ENCODE measurements around the gene GPC3.
"Not testable (repeated sequence)": the region's sequence is repeated elsewhere in the genome, so short reads cannot be mapped to it uniquely, and the experiment has no call there.

The GPC3 gene

GRCh38 chrX:133999031-133999705, 13.8 kb upstream of the GPC3 start:
- Histone ChIP-seq H3K4me3 (ENCODE audit: low read length in 2 of 2) (no peak overlapping the region), H3K9me3 (ENCODE audit: control insufficient read depth in 2 of 2, low read length in 2 of 2) (no peaks in the 10 kb centered on the region), H3K4me1 (ENCODE audit: control insufficient read depth in 2 of 2, insufficient read depth in 2 of 2, low read length in 2 of 2) (no peaks in the 10 kb centered on the region), H3K9ac (ENCODE audit: low read depth in 1 of 2, low read length in 2 of 2) (no peak overlapping the region), H3K36me3 (ENCODE audit: control insufficient read depth in 2 of 2, insufficient read depth in 2 of 2, low read length in 2 of 2) (no peaks in the 10 kb centered on the region), H3K27ac (ENCODE audit: low read depth in 2 of 2, low read length in 2 of 2) (no peak overlapping the region), H3K27me3 (ENCODE audit: control insufficient read depth in 2 of 2, insufficient read depth in 2 of 2, low read length in 2 of 2) (no peaks in the 10 kb centered on the region)

- H3K27ac ChIP-seq (ENCODE audit: low read depth in 2 of 2, low read length in 2 of 2), result no peak overlapping the region
- no peaks in the 10 kb centered on the region for H3K4me1 ChIP-seq (ENCODE audit: control insufficient read depth in 2 of 2, insufficient read depth in 2 of 2, low read length in 2 of 2)
- no peaks in the 10 kb centered on the region for H3K27me3 ChIP-seq (ENCODE audit: control insufficient read depth in 2 of 2, insufficient read depth in 2 of 2, low read length in 2 of 2)
- H3K9ac ChIP-seq (ENCODE audit: low read depth in 1 of 2, low read length in 2 of 2), result no peak overlapping the region
- no peaks in the 10 kb centered on the region for H3K36me3 ChIP-seq (ENCODE audit: control insufficient read depth in 2 of 2, insufficient read depth in 2 of 2, low read length in 2 of 2)
- H3K9me3 ChIP-seq (ENCODE audit: control insufficient read depth in 2 of 2, low read length in 2 of 2), result no peaks in the 10 kb centered on the region
- H3K4me3 ChIP-seq (ENCODE audit: low read length in 2 of 2), result no peak overlapping the region
Measured at GRCh38 chrX:133995759-133996158, 10.4 kb upstream of the GPC3 start.

GRCh38 chrX:133994576-133994975, 9.2 kb upstream of the GPC3 start:
- H3K4me3 ChIP-seq (ENCODE audit: low read length in 2 of 2), result no peak overlapping the region
- no peaks in the 10 kb centered on the region for H3K36me3 ChIP-seq (ENCODE audit: control insufficient read depth in 2 of 2, insufficient read depth in 2 of 2, low read length in 2 of 2)
- no peak overlapping the region for H3K9ac ChIP-seq (ENCODE audit: low read depth in 1 of 2, low read length in 2 of 2)
- H3K27me3 ChIP-seq (ENCODE audit: control insufficient read depth in 2 of 2, insufficient read depth in 2 of 2, low read length in 2 of 2), result no peaks in the 10 kb centered on the region
- H3K9me3 ChIP-seq (ENCODE audit: control insufficient read depth in 2 of 2, low read length in 2 of 2), result no peaks in the 10 kb centered on the region
- no peaks in the 10 kb centered on the region for H3K4me1 ChIP-seq (ENCODE audit: control insufficient read depth in 2 of 2, insufficient read depth in 2 of 2, low read length in 2 of 2)
- H3K27ac ChIP-seq (ENCODE audit: low read depth in 2 of 2, low read length in 2 of 2), result no peak overlapping the region

GRCh38 chrX:133992882-133993281, 7.5 kb upstream of the GPC3 start:
- Histone ChIP-seq H3K36me3 (ENCODE audit: control insufficient read depth in 2 of 2, insufficient read depth in 2 of 2, low read length in 2 of 2) (no peaks in the 10 kb centered on the region), H3K9me3 (ENCODE audit: control insufficient read depth in 2 of 2, low read length in 2 of 2) (no peaks in the 10 kb centered on the region), H3K27me3 (ENCODE audit: control insufficient read depth in 2 of 2, insufficient read depth in 2 of 2, low read length in 2 of 2) (peaks cover 0 to 2% of the 10 kb centered on the region in 2 donors), H3K4me1 (ENCODE audit: control insufficient read depth in 2 of 2, insufficient read depth in 2 of 2, low read length in 2 of 2) (no peaks in the 10 kb centered on the region), H3K4me3 (ENCODE audit: low read length in 2 of 2) (no peak overlapping the region), H3K9ac (ENCODE audit: low read depth in 1 of 2, low read length in 2 of 2) (no peak overlapping the region), H3K27ac (ENCODE audit: low read depth in 2 of 2, low read length in 2 of 2) (no peak overlapping the region)

- Histone ChIP-seq H3K4me3 (ENCODE audit: low read length in 2 of 2) (no peak overlapping the region), H3K27ac (ENCODE audit: low read depth in 2 of 2, low read length in 2 of 2) (no peak overlapping the region), H3K9ac (ENCODE audit: low read depth in 1 of 2, low read length in 2 of 2) (no peak overlapping the region), H3K9me3 (ENCODE audit: control insufficient read depth in 2 of 2, low read length in 2 of 2) (no peaks in the 10 kb centered on the region), H3K27me3 (ENCODE audit: control insufficient read depth in 2 of 2, insufficient read depth in 2 of 2, low read length in 2 of 2) (peaks cover 0 to 2% of the 10 kb centered on the region in 2 donors), H3K4me1 (ENCODE audit: control insufficient read depth in 2 of 2, insufficient read depth in 2 of 2, low read length in 2 of 2) (no peaks in the 10 kb centered on the region), H3K36me3 (ENCODE audit: control insufficient read depth in 2 of 2, insufficient read depth in 2 of 2, low read length in 2 of 2) (no peaks in the 10 kb centered on the region)
Measured at GRCh38 chrX:133991814-133992213, 6.4 kb upstream of the GPC3 start.

GRCh38 chrX:133991057-133991456, 5.7 kb upstream of the GPC3 start:
- not testable (repeated sequence) for H3K4me3 ChIP-seq (ENCODE audit: low read length in 2 of 2); H3K9me3 ChIP-seq (ENCODE audit: control insufficient read depth in 2 of 2, low read length in 2 of 2); H3K36me3 ChIP-seq (ENCODE audit: control insufficient read depth in 2 of 2, insufficient read depth in 2 of 2, low read length in 2 of 2); H3K27ac ChIP-seq (ENCODE audit: low read depth in 2 of 2, low read length in 2 of 2); H3K4me1 ChIP-seq (ENCODE audit: control insufficient read depth in 2 of 2, insufficient read depth in 2 of 2, low read length in 2 of 2); H3K9ac ChIP-seq (ENCODE audit: low read depth in 1 of 2, low read length in 2 of 2); H3K27me3 ChIP-seq (ENCODE audit: control insufficient read depth in 2 of 2, insufficient read depth in 2 of 2, low read length in 2 of 2)

GRCh38 chrX:133989993-133990392, 4.6 kb upstream of the GPC3 start:
- Histone ChIP-seq H3K4me3 (ENCODE audit: low read length in 2 of 2) (no peak overlapping the region), H3K4me1 (ENCODE audit: control insufficient read depth in 2 of 2, insufficient read depth in 2 of 2, low read length in 2 of 2) (peaks cover 0 to 2% of the 10 kb centered on the region in 2 donors), H3K36me3 (ENCODE audit: control insufficient read depth in 2 of 2, insufficient read depth in 2 of 2, low read length in 2 of 2) (no peaks in the 10 kb centered on the region), H3K9ac (ENCODE audit: low read depth in 1 of 2, low read length in 2 of 2) (no peak overlapping the region), H3K9me3 (ENCODE audit: control insufficient read depth in 2 of 2, low read length in 2 of 2) (no peaks in the 10 kb centered on the region), H3K27me3 (ENCODE audit: control insufficient read depth in 2 of 2, insufficient read depth in 2 of 2, low read length in 2 of 2) (peaks cover 0 to 7% of the 10 kb centered on the region in 2 donors), H3K27ac (ENCODE audit: low read depth in 2 of 2, low read length in 2 of 2) (no peak overlapping the region)

- Histone ChIP-seq H3K36me3 (ENCODE audit: control insufficient read depth in 2 of 2, insufficient read depth in 2 of 2, low read length in 2 of 2) (no peaks in the 10 kb centered on the region), H3K9me3 (ENCODE audit: control insufficient read depth in 2 of 2, low read length in 2 of 2) (no peaks in the 10 kb centered on the region), H3K4me3 (ENCODE audit: low read length in 2 of 2) (no peak overlapping the region), H3K4me1 (ENCODE audit: control insufficient read depth in 2 of 2, insufficient read depth in 2 of 2, low read length in 2 of 2) (peaks cover 0 to 2% of the 10 kb centered on the region in 2 donors), H3K9ac (ENCODE audit: low read depth in 1 of 2, low read length in 2 of 2) (no peak overlapping the region), H3K27ac (ENCODE audit: low read depth in 2 of 2, low read length in 2 of 2) (no peak overlapping the region), H3K27me3 (ENCODE audit: control insufficient read depth in 2 of 2, insufficient read depth in 2 of 2, low read length in 2 of 2) (peaks cover 5 to 7% of the 10 kb centered on the region in 2 donors)
Measured at GRCh38 chrX:133989490-133989889, 4.1 kb upstream of the GPC3 start.

- Histone ChIP-seq H3K9me3 (ENCODE audit: control insufficient read depth in 2 of 2, low read length in 2 of 2) (no peaks in the 10 kb centered on the region), H3K4me3 (ENCODE audit: low read length in 2 of 2) (no peak overlapping the region), H3K4me1 (ENCODE audit: control insufficient read depth in 2 of 2, insufficient read depth in 2 of 2, low read length in 2 of 2) (peaks cover 0 to 2% of the 10 kb centered on the region in 2 donors), H3K36me3 (ENCODE audit: control insufficient read depth in 2 of 2, insufficient read depth in 2 of 2, low read length in 2 of 2) (no peaks in the 10 kb centered on the region), H3K27ac (ENCODE audit: low read depth in 2 of 2, low read length in 2 of 2) (no peak overlapping the region), H3K27me3 (ENCODE audit: control insufficient read depth in 2 of 2, insufficient read depth in 2 of 2, low read length in 2 of 2) (peaks cover 7 to 16% of the 10 kb centered on the region in 2 donors), H3K9ac (ENCODE audit: low read depth in 1 of 2, low read length in 2 of 2) (no peak overlapping the region)
Measured at GRCh38 chrX:133988010-133988409, 2.6 kb upstream of the GPC3 start.

- H3K27ac ChIP-seq (ENCODE audit: low read depth in 2 of 2, low read length in 2 of 2), result no peak overlapping the region
- no peaks in the 10 kb centered on the region for H3K9me3 ChIP-seq (ENCODE audit: control insufficient read depth in 2 of 2, low read length in 2 of 2)
- no peak overlapping the region for H3K9ac ChIP-seq (ENCODE audit: low read depth in 1 of 2, low read length in 2 of 2)
- no peaks in the 10 kb centered on the region for H3K36me3 ChIP-seq (ENCODE audit: control insufficient read depth in 2 of 2, insufficient read depth in 2 of 2, low read length in 2 of 2)
- H3K4me3 ChIP-seq (ENCODE audit: low read length in 2 of 2), result no peak overlapping the region
- H3K27me3 ChIP-seq (ENCODE audit: control insufficient read depth in 2 of 2, insufficient read depth in 2 of 2, low read length in 2 of 2), result peaks cover 12 to 16% of the 10 kb centered on the region in 2 donors
- H3K4me1 ChIP-seq (ENCODE audit: control insufficient read depth in 2 of 2, insufficient read depth in 2 of 2, low read length in 2 of 2), result peaks cover 0 to 2% of the 10 kb centered on the region in 2 donors
Measured at GRCh38 chrX:133987188-133987587, 1.8 kb upstream of the GPC3 start.

Measured in mucosa of rectum (tissue), 2 donors.